ENCODE data around the gene METRNL. TPM values are rescaled to one million over a fixed set of nuclear protein-coding genes. Genes with fewer than 3 reads are reported as not detected.
"Not testable (repeated sequence)": the region's sequence is repeated elsewhere in the genome, so short reads cannot be mapped to it uniquely, and the experiment has no call there.

METRNL gene
- polyA plus RNA-seq, 1 donor from 2014 or later = 15.1 TPM

DNA sequence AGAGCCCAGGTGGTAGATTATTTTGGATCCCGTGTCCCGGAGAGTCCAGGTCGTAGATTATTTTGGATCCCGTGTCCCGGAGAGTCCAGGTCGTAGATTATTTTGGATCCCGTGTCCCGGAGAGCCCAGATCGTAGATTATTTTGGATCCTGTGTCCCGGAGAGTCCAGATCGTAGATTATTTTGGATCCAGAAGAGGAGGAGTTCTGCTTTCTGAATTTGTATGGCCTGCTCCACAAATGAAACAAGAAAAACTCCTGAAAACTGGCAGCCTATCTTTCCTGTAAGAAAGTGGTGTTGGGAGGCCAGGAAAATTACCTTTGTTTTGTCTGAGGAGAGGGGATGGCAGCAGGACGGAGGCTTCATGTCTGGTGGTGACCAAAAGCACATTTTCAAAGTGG lies 42.1 kb downstream of the METRNL start:
- not testable (repeated sequence) for H3F3A ChIP-seq (ENCODE audit: insufficient read depth, low read length, poor library complexity, severe bottlenecking); H3K27ac ChIP-seq (ENCODE audit: low read length); H3K9me3 ChIP-seq (ENCODE audit: low read length); H3K4me2 ChIP-seq (ENCODE audit: low read length); H3K79me2 ChIP-seq (replicated peaks; ENCODE audit: insufficient read depth, low read length); H2AFZ ChIP-seq (ENCODE audit: low read depth, low read length); H3K36me3 ChIP-seq (ENCODE audit: insufficient read depth, low read length); H3K9ac ChIP-seq (ENCODE audit: low read length); H4K20me1 ChIP-seq (ENCODE audit: insufficient read depth); H3K27me3 ChIP-seq (ENCODE audit: insufficient read depth, low read depth, low read length); H3K4me3 ChIP-seq (ENCODE audit: low read length); H3K9me2 ChIP-seq (ENCODE audit: insufficient read depth, low read length)

DNA sequence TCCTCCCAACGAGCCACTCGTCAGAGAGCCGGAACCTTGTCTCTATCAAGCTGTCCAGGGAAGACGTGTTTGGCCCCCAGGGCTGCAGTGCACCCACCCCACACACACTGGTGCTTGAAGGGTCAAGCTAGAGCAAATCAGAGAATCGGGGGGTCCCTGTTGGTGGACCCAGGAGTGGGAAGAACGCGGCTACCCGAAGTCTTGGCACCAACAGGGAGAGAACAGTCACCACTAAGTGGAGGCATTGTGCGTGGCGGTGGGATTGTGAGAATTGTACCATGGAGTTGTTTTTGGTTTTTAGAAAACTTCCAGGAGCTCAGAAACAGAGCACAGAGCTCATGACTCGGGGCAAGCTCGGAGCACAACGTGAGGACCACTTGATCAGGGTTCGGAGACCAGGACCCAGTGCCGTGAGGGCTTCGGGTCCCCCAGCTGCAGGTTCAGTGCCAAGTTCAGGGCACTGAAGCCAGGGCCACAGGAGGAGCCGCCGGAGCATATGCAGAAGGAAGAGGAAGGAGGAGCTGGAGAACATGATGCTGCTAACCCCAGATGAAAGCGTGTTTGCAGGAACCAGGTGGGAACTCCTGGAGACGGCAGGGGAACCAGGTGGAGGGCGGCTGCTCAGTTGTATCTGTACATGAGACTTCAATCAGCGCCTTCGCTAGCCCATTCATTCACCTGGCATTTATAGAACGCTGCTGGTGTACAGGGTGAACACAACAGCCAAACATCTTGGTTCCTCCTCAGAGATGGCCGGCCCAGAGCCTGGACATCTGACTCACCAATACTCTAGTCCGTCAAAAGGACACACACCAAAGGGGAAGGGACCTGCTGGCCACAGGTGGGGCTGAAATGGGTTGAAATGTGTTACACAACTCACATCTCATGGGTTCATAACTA lies 42.8 kb downstream of the METRNL start:
- H3K9ac ChIP-seq (ENCODE audit: low read length) = no peak overlapping the region
- H3K4me2 ChIP-seq (ENCODE audit: low read length) = no peak overlapping the region
- TF ChIP-seq, protein P1, sequence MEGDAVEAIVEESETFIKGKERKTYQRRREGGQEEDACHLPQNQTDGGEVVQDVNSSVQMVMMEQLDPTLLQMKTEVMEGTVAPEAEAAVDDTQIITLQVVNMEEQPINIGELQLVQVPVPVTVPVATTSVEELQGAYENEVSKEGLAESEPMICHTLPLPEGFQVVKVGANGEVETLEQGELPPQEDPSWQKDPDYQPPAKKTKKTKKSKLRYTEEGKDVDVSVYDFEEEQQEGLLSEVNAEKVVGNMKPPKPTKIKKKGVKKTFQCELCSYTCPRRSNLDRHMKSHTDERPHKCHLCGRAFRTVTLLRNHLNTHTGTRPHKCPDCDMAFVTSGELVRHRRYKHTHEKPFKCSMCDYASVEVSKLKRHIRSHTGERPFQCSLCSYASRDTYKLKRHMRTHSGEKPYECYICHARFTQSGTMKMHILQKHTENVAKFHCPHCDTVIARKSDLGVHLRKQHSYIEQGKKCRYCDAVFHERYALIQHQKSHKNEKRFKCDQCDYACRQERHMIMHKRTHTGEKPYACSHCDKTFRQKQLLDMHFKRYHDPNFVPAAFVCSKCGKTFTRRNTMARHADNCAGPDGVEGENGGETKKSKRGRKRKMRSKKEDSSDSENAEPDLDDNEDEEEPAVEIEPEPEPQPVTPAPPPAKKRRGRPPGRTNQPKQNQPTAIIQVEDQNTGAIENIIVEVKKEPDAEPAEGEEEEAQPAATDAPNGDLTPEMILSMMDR (IDR thresholded peaks at IDR 0.05; ENCODE audit: poor library complexity, severe bottlenecking) = no peak
- TF ChIP-seq EZH2 (IDR thresholded peaks at IDR 0.05; ENCODE audit: borderline replicate concordance, insufficient read depth, low read length, poor library complexity, severe bottlenecking) (no peak), SMC3 (conservative IDR thresholded peaks at IDR 0.05; ENCODE audit: poor library complexity) (no peak), TAF1 (IDR thresholded peaks at IDR 0.05; ENCODE audit: low read depth) (no peak), MXI1 (conservative IDR thresholded peaks at IDR 0.05; ENCODE audit: poor library complexity, severe bottlenecking) (no peak), POLR2AphosphoS5 (IDR thresholded peaks at IDR 0.05) (no peak), RAD21 (conservative IDR thresholded peaks at IDR 0.05) (no peak)
- TF ChIP-seq, protein P2, sequence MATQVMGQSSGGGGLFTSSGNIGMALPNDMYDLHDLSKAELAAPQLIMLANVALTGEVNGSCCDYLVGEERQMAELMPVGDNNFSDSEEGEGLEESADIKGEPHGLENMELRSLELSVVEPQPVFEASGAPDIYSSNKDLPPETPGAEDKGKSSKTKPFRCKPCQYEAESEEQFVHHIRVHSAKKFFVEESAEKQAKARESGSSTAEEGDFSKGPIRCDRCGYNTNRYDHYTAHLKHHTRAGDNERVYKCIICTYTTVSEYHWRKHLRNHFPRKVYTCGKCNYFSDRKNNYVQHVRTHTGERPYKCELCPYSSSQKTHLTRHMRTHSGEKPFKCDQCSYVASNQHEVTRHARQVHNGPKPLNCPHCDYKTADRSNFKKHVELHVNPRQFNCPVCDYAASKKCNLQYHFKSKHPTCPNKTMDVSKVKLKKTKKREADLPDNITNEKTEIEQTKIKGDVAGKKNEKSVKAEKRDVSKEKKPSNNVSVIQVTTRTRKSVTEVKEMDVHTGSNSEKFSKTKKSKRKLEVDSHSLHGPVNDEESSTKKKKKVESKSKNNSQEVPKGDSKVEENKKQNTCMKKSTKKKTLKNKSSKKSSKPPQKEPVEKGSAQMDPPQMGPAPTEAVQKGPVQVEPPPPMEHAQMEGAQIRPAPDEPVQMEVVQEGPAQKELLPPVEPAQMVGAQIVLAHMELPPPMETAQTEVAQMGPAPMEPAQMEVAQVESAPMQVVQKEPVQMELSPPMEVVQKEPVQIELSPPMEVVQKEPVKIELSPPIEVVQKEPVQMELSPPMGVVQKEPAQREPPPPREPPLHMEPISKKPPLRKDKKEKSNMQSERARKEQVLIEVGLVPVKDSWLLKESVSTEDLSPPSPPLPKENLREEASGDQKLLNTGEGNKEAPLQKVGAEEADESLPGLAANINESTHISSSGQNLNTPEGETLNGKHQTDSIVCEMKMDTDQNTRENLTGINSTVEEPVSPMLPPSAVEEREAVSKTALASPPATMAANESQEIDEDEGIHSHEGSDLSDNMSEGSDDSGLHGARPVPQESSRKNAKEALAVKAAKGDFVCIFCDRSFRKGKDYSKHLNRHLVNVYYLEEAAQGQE (IDR thresholded peaks at IDR 0.05; ENCODE audit: borderline replicate concordance) = no peak
- no peaks in the 10 kb centered on the region for H3F3A ChIP-seq (ENCODE audit: insufficient read depth, low read length, poor library complexity, severe bottlenecking)
- no peaks in the 10 kb centered on the region for H3K27me3 ChIP-seq (ENCODE audit: insufficient read depth, low read depth, low read length)
- no peaks in the 10 kb centered on the region for H4K20me1 ChIP-seq (ENCODE audit: insufficient read depth)
- no peak overlapping the region for H2AFZ ChIP-seq (ENCODE audit: low read depth, low read length)
- H3K4me3 ChIP-seq (ENCODE audit: low read length) = no peak overlapping the region
- no peaks in the 10 kb centered on the region for H3K36me3 ChIP-seq (ENCODE audit: insufficient read depth, low read length)
- H3K79me2 ChIP-seq (replicated peaks; ENCODE audit: insufficient read depth, low read length) = no peaks in the 10 kb centered on the region
- H3K9me2 ChIP-seq (ENCODE audit: insufficient read depth, low read length) = no peaks in the 10 kb centered on the region
- no peaks in the 10 kb centered on the region for H3K9me3 ChIP-seq (ENCODE audit: low read length)
- H3K27ac ChIP-seq (ENCODE audit: low read length) = no peak overlapping the region

DNA sequence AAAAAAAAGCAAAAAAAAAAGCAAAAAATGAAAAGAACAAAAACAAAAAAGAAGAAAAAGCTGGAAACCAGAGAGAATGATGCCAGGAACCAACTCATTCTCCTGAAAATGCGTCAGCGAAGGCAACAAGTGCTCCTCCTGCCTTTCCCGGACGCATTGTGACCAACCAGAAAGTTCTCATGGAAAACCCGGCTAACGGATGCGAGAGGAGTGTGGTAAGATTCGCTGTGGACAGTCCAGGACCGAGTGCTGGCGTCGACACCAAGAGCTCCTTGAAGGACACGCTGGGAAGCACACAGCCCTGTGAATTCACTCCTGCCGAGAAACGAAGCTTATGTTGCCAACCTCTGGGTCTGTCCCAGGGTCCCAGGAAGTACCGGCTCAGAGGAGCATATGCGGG lies 43.4 kb downstream of the METRNL start:
- Histone ChIP-seq H2AFZ (ENCODE audit: low read depth, low read length) (no peak overlapping the region), H3K79me2 (replicated peaks; ENCODE audit: insufficient read depth, low read length) (no peaks in the 10 kb centered on the region), H3K9ac (ENCODE audit: low read length) (no peak overlapping the region), H3K27ac (ENCODE audit: low read length) (no peak overlapping the region), H3K4me3 (ENCODE audit: low read length) (no peak overlapping the region), H3K36me3 (ENCODE audit: insufficient read depth, low read length) (no peaks in the 10 kb centered on the region), H4K20me1 (ENCODE audit: insufficient read depth) (no peaks in the 10 kb centered on the region), H3K9me3 (ENCODE audit: low read length) (no peaks in the 10 kb centered on the region), H3K27me3 (ENCODE audit: insufficient read depth, low read depth, low read length) (no peaks in the 10 kb centered on the region), H3F3A (ENCODE audit: insufficient read depth, low read length, poor library complexity, severe bottlenecking) (no peaks in the 10 kb centered on the region), H3K9me2 (ENCODE audit: insufficient read depth, low read length) (no peaks in the 10 kb centered on the region), H3K4me2 (ENCODE audit: low read length) (no peak overlapping the region)
- TF ChIP-seq SMC3 (conservative IDR thresholded peaks at IDR 0.05; ENCODE audit: poor library complexity) = no peak
- TF ChIP-seq, protein P1 (IDR thresholded peaks at IDR 0.05; ENCODE audit: poor library complexity, severe bottlenecking) = no peak
- TF ChIP-seq MXI1 (conservative IDR thresholded peaks at IDR 0.05; ENCODE audit: poor library complexity, severe bottlenecking) = no peak
- TF ChIP-seq EZH2 (IDR thresholded peaks at IDR 0.05; ENCODE audit: borderline replicate concordance, insufficient read depth, low read length, poor library complexity, severe bottlenecking) = no peak
- TF ChIP-seq, protein P2 (IDR thresholded peaks at IDR 0.05; ENCODE audit: borderline replicate concordance) = no peak
- TF ChIP-seq EP300 (conservative IDR thresholded peaks at IDR 0.05; ENCODE audit: poor library complexity, severe bottlenecking) = no peak
- no peak for TF ChIP-seq RAD21 (conservative IDR thresholded peaks at IDR 0.05)
- no peak for TF ChIP-seq TAF1 (IDR thresholded peaks at IDR 0.05; ENCODE audit: low read depth)
- no peak for TF ChIP-seq POLR2AphosphoS5 (IDR thresholded peaks at IDR 0.05)
